Fibroblast of the aortic adventitia (primary cell): ENCODE measurements around the gene RECK. TPM values are rescaled to one million over a fixed set of nuclear protein-coding genes. Genes with fewer than 3 reads are reported as not detected.

Source experiments
- DNase-seq: peaks from one replicate; pipeline ENCODE4 v3.0.0-alpha.2; 2010; ENCODE audit warnings: low read depth
- H3K4me3 ChIP-seq: 2 replicates; pipeline ENCODE4 v1.5.1; 2011; ENCODE audit warnings: low read depth, mild to moderate bottlenecking, control low read depth, low read length, moderate library complexity
- CTCF ChIP-seq: IDR thresholded peaks from 2 replicates; pipeline ENCODE4 v1.5.1; 2011; ENCODE audit warnings: mild to moderate bottlenecking, low read length, control low read depth, inconsistent platforms; ENCODE audit not compliant: insufficient read depth
- total RNA-seq: library from RNA; depleted of rRNA; stranded (reverse); fragments of >200 nt; gene quantifications from 2 replicates; pipeline ENCODE4 v1.2.3, GENCODE V29; 2012; ENCODE audit warnings: low replicate concordance

RECK gene
- total RNA-seq, 1 donor = 61.8 TPM

GRCh38 chr9:35998333-35998732 lies 38.4 kb upstream of the RECK start:
- TF ChIP-seq CTCF = no peak
- DNase-seq = no peak
- no peak overlapping the region for H3K4me3 ChIP-seq

DNA sequence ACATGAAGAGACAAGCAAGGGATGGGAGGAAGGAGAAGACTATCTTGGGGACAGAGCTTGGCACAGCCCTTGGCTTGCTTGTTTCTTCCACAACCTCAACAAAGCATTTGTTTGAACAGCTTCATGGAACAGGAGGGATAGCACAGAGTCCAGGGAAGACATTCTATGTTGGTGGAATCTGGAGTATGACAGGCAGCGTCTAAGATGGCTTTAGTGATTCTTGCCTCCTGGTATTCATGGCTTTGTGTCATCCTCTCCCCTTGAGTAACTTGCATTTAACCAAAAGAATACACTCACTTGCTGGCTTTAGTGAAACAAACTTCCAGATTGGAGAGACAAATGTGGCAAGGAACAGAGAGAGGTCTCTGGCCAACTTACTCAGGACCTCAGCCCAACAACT lies 30.8 kb upstream of the RECK start:
- no peak for TF ChIP-seq CTCF
- DNase-seq = no peak
- no peak overlapping the region for H3K4me3 ChIP-seq

DNA sequence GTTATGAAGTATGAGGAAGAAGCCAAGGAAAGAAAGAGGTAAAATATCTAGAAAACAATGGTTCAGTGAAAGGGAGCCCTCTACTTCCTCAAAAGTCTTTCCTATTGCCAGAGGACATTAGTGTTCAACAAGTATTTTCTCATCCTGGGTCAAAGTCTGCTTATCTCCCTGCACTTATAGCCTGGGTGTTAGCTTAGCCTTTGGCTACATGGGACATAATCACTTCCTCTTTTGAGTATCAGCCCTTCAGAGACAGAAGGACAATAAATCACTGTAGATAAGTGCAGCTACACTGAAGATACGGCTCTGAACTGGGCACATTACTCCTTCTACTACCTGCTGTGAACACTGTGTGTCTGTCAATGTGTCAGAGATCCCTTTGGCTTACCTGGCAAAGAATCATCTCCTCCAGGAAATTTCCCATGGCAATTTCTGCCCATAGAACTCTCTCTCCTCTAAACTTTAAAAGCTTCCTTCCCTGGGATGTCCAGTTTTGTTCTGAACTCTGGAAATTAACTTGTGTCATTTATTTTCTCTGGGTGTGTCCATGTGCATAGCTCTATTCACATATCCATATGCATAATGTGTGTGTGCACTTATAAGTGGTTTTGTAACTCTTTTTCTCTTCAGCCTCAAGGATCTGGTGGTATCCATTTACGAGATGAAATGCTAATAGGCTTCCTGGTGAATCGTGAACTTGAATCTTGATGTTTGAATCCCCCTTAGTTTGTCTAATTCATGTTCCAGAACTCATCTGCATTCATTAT lies 30.0 kb upstream of the RECK start:
- TF ChIP-seq CTCF = no peak
- DNase-seq = no peak
- no peak overlapping the region for H3K4me3 ChIP-seq

GRCh38 chr9:36007316-36007708 lies 29.4 kb upstream of the RECK start:
- DNase-seq = no peak
- H3K4me3 ChIP-seq = no peak overlapping the region
- TF ChIP-seq CTCF = no peak

GRCh38 chr9:36007852-36008251 lies 28.9 kb upstream of the RECK start:
- H3K4me3 ChIP-seq = no peak overlapping the region
- no peak for DNase-seq
- TF ChIP-seq CTCF = no peak

- H3K4me3 ChIP-seq = no peak overlapping the region
- peak; percentile 87 for TF ChIP-seq CTCF
- peak; percentile 64 for DNase-seq
Measured at GRCh38 chr9:36008774-36009300, 27.9 kb upstream of the RECK start.

GRCh38 chr9:36011379-36011778 lies 25.3 kb upstream of the RECK start:
- TF ChIP-seq CTCF = no peak
- H3K4me3 ChIP-seq = no peak overlapping the region
- DNase-seq = peak; percentile 15
